GM12878 (cell line): ENCODE results near the gene PHF1. TPM values are rescaled to one million over a fixed set of nuclear protein-coding genes. Genes with fewer than 3 reads are reported as not detected.

Experiments used
- ATAC-seq: fragments of 200-7000 bp; cut with Tn5 transposase; 3 replicates; pipeline ENCODE4 v1.9.1; 2020; ENCODE audit warnings: mild to moderate bottlenecking, moderate library complexity
- BruUV-seq: library from RNA; stranded (reverse); fragments of 400-500 nt; replicated peaks from 2 replicates; lab custom pipeline; 2021; lab: Mats Ljungman, UMichigan
- CTCF ChIA-PET: fragments of 300-600 bp; sonication (Branson Sonifier 250); formaldehyde crosslinking; extraction: SDS; loops from one replicate; lab custom pipeline; 2021; ENCODE audit warnings: inconsistent platforms; lab: Yijun Ruan, JAX
- POLR2A ChIA-PET: fragments of 350-600 bp; formaldehyde crosslinking; extraction: SDS; loops from one replicate; lab custom pipeline; 2021; ENCODE audit warnings: inconsistent platforms; lab: Charles Lee
- RAD21 ChIA-PET: fragments of 300-600 bp; sonication (Branson Sonifier 250); formaldehyde crosslinking; loops from one replicate; lab custom pipeline; 2023; ENCODE audit warnings: antibody characterized with exemption; ENCODE audit not compliant: unreplicated experiment; lab: Charles Lee
- SMC1A ChIA-PET: fragments of 300-600 bp; sonication (Branson Sonifier 250); formaldehyde crosslinking; loops from one replicate; lab custom pipeline; 2023; ENCODE audit not compliant: unreplicated experiment, uncharacterized antibody; lab: Charles Lee
- DNase-seq: peaks from one replicate; pipeline ENCODE4 v3.0.0-alpha.2; 2011; ENCODE audit warnings: low read depth, low spot score
- FAIRE-seq: peaks from 3 replicates; lab custom pipeline; 2011; peaks lifted over from hg19 to GRCh38; lab: Jason Lieb, UNC
- H2AFZ ChIP-seq: 2 replicates; pipeline ENCODE4 v1.6.0; 2011; ENCODE audit warnings: low read depth, low read length, control low read depth; ENCODE audit not compliant: control insufficient read depth
- H3K27ac ChIP-seq: 2 replicates; pipeline ENCODE4 v1.5.1; 2011; ENCODE audit warnings: control low read depth; ENCODE audit not compliant: control insufficient read depth, insufficient read depth
- H3K27me3 ChIP-seq, 2 experiments: replicated peaks in 1 of 2; 2 replicates each; pipeline versions ENCODE4 v1.6.0 to v1.6.1; 2011; ENCODE audit warnings: low read length in 1 of 2; ENCODE audit not compliant: control insufficient read depth in 2 of 2, insufficient read depth in 2 of 2
- H3K36me3 ChIP-seq, 2 experiments: 2 replicates each; pipeline ENCODE4 v1.5.1; 2011; ENCODE audit warnings: low read length in 1 of 2; ENCODE audit not compliant: control insufficient read depth in 2 of 2, insufficient read depth in 2 of 2
- H3K4me1 ChIP-seq: 2 replicates; pipeline ENCODE4 v1.6.1; 2011; ENCODE audit warnings: mild to moderate bottlenecking, low read length, moderate library complexity, mixed read lengths; ENCODE audit not compliant: control insufficient read depth, insufficient read depth
- H3K4me2 ChIP-seq: 2 replicates; pipeline ENCODE4 v1.6.0; 2011; ENCODE audit warnings: control low read depth; ENCODE audit not compliant: control insufficient read depth, insufficient read depth
- H3K4me3 ChIP-seq: fragments of 200-600 bp; sonication (generic); 2 replicates; pipeline ENCODE4 v1.5.1; 2016
- H3K79me2 ChIP-seq: 2 replicates; pipeline ENCODE4 v1.6.0; 2011; ENCODE audit warnings: low read length; ENCODE audit not compliant: control insufficient read depth, insufficient read depth
- H3K9ac ChIP-seq: 2 replicates; pipeline ENCODE4 v1.8.0; 2011; ENCODE audit warnings: low read length, control low read depth, mixed read lengths; ENCODE audit not compliant: control insufficient read depth, insufficient read depth
- H3K9me3 ChIP-seq: replicated peaks from 3 replicates; pipeline ENCODE4 v1.5.1; 2011; ENCODE audit warnings: mild to moderate bottlenecking, low read length; ENCODE audit not compliant: control insufficient read depth, insufficient read depth
- H4K20me1 ChIP-seq: 2 replicates; pipeline ENCODE4 v1.6.0; 2011; ENCODE audit not compliant: control insufficient read depth, insufficient read depth
- IRF5 ChIP-seq: fragments of 450-650 bp; IDR thresholded peaks from 2 replicates; pipeline ENCODE4 v1.6.1; 2017; ENCODE audit warnings: borderline replicate concordance
- MLLT1 ChIP-seq: fragments of 450-650 bp; IDR thresholded peaks from 2 replicates; pipeline ENCODE4 v1.6.1; 2016; ENCODE audit warnings: mild to moderate bottlenecking
- PBX3 ChIP-seq: IDR thresholded peaks from 2 replicates; pipeline ENCODE4 v1.6.1; 2011; ENCODE audit warnings: mild to moderate bottlenecking, low read depth, low read length, moderate library complexity; ENCODE audit not compliant: insufficient replicate concordance
- POLR2A ChIP-seq: IDR thresholded peaks from 2 replicates; pipeline ENCODE4 v1.6.1; 2011; ENCODE audit warnings: low read depth, mild to moderate bottlenecking, low read length
- RUNX3 ChIP-seq: IDR thresholded peaks from 2 replicates; pipeline ENCODE4 v1.6.1; 2012; ENCODE audit warnings: low read length, inconsistent platforms
- SREBF1 ChIP-seq: IDR thresholded peaks from 2 replicates; pipeline ENCODE4 v1.6.1; 2012; ENCODE audit warnings: mild to moderate bottlenecking, low read length
- SRF ChIP-seq, 2 experiments: IDR thresholded peaks; 2 replicates each; pipeline ENCODE4 v1.6.1; 2011; ENCODE audit warnings: low read depth in 2 of 2, low read length in 2 of 2, mild to moderate bottlenecking in 1 of 2, moderate library complexity in 1 of 2
- ZZZ3 ChIP-seq: IDR thresholded peaks from 2 replicates; pipeline ENCODE4 v1.6.1; 2011; ENCODE audit warnings: low read depth; ENCODE audit not compliant: control insufficient read depth, insufficient read length
- WGBS: methylation state at CpG from one replicate; pipeline ENCODE4 v1.1.6; 2016; ENCODE audit warnings: low lambda C conversion rate; ENCODE audit not compliant: insufficient replicate concordance, insufficient coverage; ENCODE audit errors: missing lambda C conversion rate; 5-methylcytosine and 5-hydroxymethylcytosine counted together
- in situ Hi-C: fragments of 300-500 bp; cut with MboI; formaldehyde crosslinking; loops from 9 replicates; pipeline ENCODE4 v1.14.3; 2018; ENCODE audit warnings: mixed read lengths
- intact Hi-C: fragments of 100-400 bp; cut with micrococcal nuclease; formaldehyde crosslinking; loops from one replicate; pipeline ENCODE4 v1.14.2; 2022; ENCODE audit not compliant: unreplicated experiment
- polyA plus RNA-seq, 11 experiments: library from polyadenylated mRNA; depleted of rRNA in 4 of 11; unstranded in 6 of 11; stranded (reverse) in 5 of 11; fragments of >200 nt; fragmentation: Nextera tagmentation in 4 of 11; fragmentation: Illumina TruSeq in 1 of 11; extraction: Ambion mirVana in 4 of 11; extraction: Trizol in 1 of 11; gene quantifications; 1 replicate in 1 of 11; 2 replicates in 10 of 11; pipeline versions ENCODE4 v1.2.1 to v1.2.3, GENCODE V29; 2011 to 2016; ENCODE audit warnings: inconsistent platforms in 2 of 11, missing spikeins in 2 of 11, low read depth in 1 of 11
- total RNA-seq, 4 experiments: library from RNA; depleted of rRNA in 3 of 4; stranded (reverse); fragments of >200 nt in 3 of 4; fragmentation: Illumina TruSeq in 1 of 4; extraction: Trizol in 1 of 4; gene quantifications; 2 replicates each; pipeline versions ENCODE4 v1.2.1 to v1.2.3, GENCODE V29; 2013 to 2021

Gene PHF1
- total and polyA plus RNA-seq, 10 of the 15 experiments (the other 5 are each of a cell fraction or from before 2014, with no cell fraction given), result 1.3 to 17.8 (median 6.2) TPM

- no TSS peak for BruUV-seq
- Histone ChIP-seq H4K20me1 (no peaks in the 10 kb centered on the region; the same call in 1 of the 2 replicates), H3K36me3 (peaks cover 2 to 5% of the 10 kb centered on the region in 2 experiments; a peak in 3 of 4 replicates), H3K4me3 (no peak overlapping the region), H3K9me3 (no peaks in the 10 kb centered on the region), H3K27ac (no peak overlapping the region), H3K4me1 (no peaks in the 10 kb centered on the region), H3K79me2 (no peaks in the 10 kb centered on the region), H3K4me2 (no peak overlapping the region), H3K9ac (no peak overlapping the region), H3K27me3 (no peaks in the 10 kb centered on the region), H2AFZ (no peak overlapping the region)
- CTCF ChIA-PET, result interaction anchor here (1.0 to 1.1 kb wide), 5 partner anchors 10 to 68 kb away, joined by 3 to 4 read pairs (median 3); partner anchors contain the start of gene ZBTB9
- TF ChIP-seq SRF (IDR thresholded peaks at IDR 0.05; ENCODE audit: low read depth in 2 of 2, low read length in 2 of 2), result no peak
- no peak for TF ChIP-seq RUNX3
- TF ChIP-seq POLR2A, result no peak
- TF ChIP-seq ZZZ3, result no peak
- no peak for TF ChIP-seq PBX3
- TF ChIP-seq MLLT1, result no peak
- no peak for TF ChIP-seq IRF5
- TF ChIP-seq SREBF1, result no peak
- RAD21 ChIA-PET, result no interaction called here
- POLR2A ChIA-PET, result no interaction called here
- WGBS, result 61% methylated on average over 8 of the region's 9 CpGs
- DNase-seq, result no peak
- ATAC-seq, result no peak
- FAIRE-seq, result no peak
- SMC1A ChIA-PET, result no interaction called here
- in situ Hi-C loops (no loop called here), intact Hi-C loops (no loop called here)
These were observed 29.3 kb downstream of the PHF1 start for GRCh38 chr6:33439956-33440648.
